Endothelial cell of umbilical vein (primary cell): ENCODE data around the gene RGS6.

Experiments
- EZH2 ChIP-seq: IDR thresholded peaks from 2 replicates; pipeline ENCODE4 v1.6.1; 2012; ENCODE audit warnings: borderline replicate concordance, low read depth, mild to moderate bottlenecking, moderate library complexity, low read length, inconsistent platforms; ENCODE audit not compliant: severe bottlenecking
- GATA2 ChIP-seq: IDR thresholded peaks from 2 replicates; pipeline ENCODE4 v1.7.0; 2011; ENCODE audit warnings: low read depth, mild to moderate bottlenecking, moderate library complexity, mixed read lengths, low read length; ENCODE audit not compliant: insufficient read length, insufficient read depth
- JUN ChIP-seq: IDR thresholded peaks from 2 replicates; pipeline ENCODE4 v1.6.1; 2011; ENCODE audit warnings: borderline replicate concordance, low read depth; ENCODE audit not compliant: insufficient read length, insufficient read depth
- MYC ChIP-seq: IDR thresholded peaks from one replicate; pipeline ENCODE4 v1.6.1; 2011; ENCODE audit warnings: mild to moderate bottlenecking, low read depth, low read length
- POLR2A ChIP-seq: IDR thresholded peaks from 2 replicates; pipeline ENCODE4 v1.6.1; 2012; ENCODE audit warnings: low read depth, mild to moderate bottlenecking, control low read depth, low read length
- POLR2AphosphoS5 ChIP-seq: IDR thresholded peaks from 2 replicates; pipeline ENCODE4 v1.6.1; 2012; ENCODE audit warnings: low read depth, mild to moderate bottlenecking, control low read depth, low read length, moderate library complexity; ENCODE audit not compliant: insufficient read depth
- TF ChIP-seq, protein P1 (sequence below), 2 donors: IDR thresholded peaks; 1 replicate in 1 of 2; 2 replicates in 1 of 2; pipeline ENCODE4 v1.5.1; 2011; ENCODE audit warnings: low read length in 2 of 2, mild to moderate bottlenecking in 2 of 2, moderate library complexity in 2 of 2, control low read depth in 1 of 2, inconsistent platforms in 1 of 2, low read depth in 1 of 2; ENCODE audit not compliant: insufficient read depth in 1 of 2; ENCODE audit errors: extremely low read depth in 1 of 2

DNA sequence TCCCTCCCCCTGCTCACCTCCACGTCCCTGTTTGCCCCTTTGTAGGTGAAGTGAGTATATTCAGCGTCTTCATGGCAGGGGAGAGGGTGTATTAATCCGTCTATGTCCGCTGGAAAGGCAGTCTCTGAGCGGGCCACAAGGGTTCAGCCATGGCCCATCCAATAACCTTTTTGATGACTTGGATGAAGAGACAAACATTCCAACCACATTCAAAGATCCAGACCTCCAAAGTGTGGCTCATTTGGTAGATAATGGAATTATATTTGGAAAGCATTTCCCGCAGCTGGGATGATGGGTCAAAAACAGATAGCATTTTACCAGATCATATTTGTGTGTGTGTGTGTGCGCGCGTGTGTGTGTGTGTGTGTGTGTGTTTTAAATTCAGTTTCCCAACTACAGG lies 615.8 kb downstream of the RGS6 start:
- TF ChIP-seq, protein P1, sequence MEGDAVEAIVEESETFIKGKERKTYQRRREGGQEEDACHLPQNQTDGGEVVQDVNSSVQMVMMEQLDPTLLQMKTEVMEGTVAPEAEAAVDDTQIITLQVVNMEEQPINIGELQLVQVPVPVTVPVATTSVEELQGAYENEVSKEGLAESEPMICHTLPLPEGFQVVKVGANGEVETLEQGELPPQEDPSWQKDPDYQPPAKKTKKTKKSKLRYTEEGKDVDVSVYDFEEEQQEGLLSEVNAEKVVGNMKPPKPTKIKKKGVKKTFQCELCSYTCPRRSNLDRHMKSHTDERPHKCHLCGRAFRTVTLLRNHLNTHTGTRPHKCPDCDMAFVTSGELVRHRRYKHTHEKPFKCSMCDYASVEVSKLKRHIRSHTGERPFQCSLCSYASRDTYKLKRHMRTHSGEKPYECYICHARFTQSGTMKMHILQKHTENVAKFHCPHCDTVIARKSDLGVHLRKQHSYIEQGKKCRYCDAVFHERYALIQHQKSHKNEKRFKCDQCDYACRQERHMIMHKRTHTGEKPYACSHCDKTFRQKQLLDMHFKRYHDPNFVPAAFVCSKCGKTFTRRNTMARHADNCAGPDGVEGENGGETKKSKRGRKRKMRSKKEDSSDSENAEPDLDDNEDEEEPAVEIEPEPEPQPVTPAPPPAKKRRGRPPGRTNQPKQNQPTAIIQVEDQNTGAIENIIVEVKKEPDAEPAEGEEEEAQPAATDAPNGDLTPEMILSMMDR (IDR thresholded peaks at IDR 0.05; ENCODE audit: extremely low read depth in 1 of 2, insufficient read depth in 1 of 2, low read depth in 1 of 2, low read length in 2 of 2): no peak
- TF ChIP-seq POLR2A (no peak), EZH2 (no peak), JUN (no peak), MYC (no peak), POLR2AphosphoS5 (no peak), GATA2 (no peak)
